Activated CD4-positive, alpha-beta memory T cell treated with anti-CD3 and anti-CD28 coated beads for 36 hours (primary cell): ENCODE results near the gene EYA3. TPM values are rescaled to one million over a fixed set of nuclear protein-coding genes. Genes with fewer than 3 reads are reported as not detected.
A peak's percentile ranks its signal among the peaks of the same experiment; 100 is the strongest.

Experiments used
- CTCF ChIA-PET: fragments of 350-600 bp; sonication (Branson Sonifier 250); formaldehyde crosslinking; loops from one replicate; lab custom pipeline; 2021; ENCODE audit warnings: antibody characterized with exemption, inconsistent platforms; lab: Charles Lee
- POLR2A ChIA-PET: fragments of 350-600 bp; sonication (Branson Sonifier 250); formaldehyde crosslinking; loops from one replicate; lab custom pipeline; 2021; ENCODE audit warnings: antibody characterized with exemption; lab: Charles Lee
- DNase-seq: peaks from one replicate; pipeline ENCODE4 v3.0.0-alpha.2; 2020
- H3K27ac Mint-ChIP-seq: one replicate; pipeline ENCODE4 v1.8.0; 2021; ENCODE audit warnings: mixed read lengths
- H3K27me3 Mint-ChIP-seq: one replicate; pipeline ENCODE4 v1.8.0; 2021; ENCODE audit warnings: mixed read lengths
- H3K36me3 Mint-ChIP-seq: one replicate; pipeline ENCODE4 v1.8.0; 2021; ENCODE audit warnings: mixed read lengths
- H3K4me1 Mint-ChIP-seq: one replicate; pipeline ENCODE4 v1.8.0; 2021; ENCODE audit warnings: low read depth, mixed read lengths
- H3K4me3 Mint-ChIP-seq: one replicate; pipeline ENCODE4 v1.8.0; 2021; ENCODE audit warnings: mild to moderate bottlenecking, mixed read lengths
- H3K9me3 Mint-ChIP-seq: one replicate; pipeline ENCODE4 v1.8.0; 2021; ENCODE audit warnings: mixed read lengths
- intact Hi-C: fragments of 100-400 bp; cut with micrococcal nuclease; formaldehyde crosslinking; loops from one replicate; pipeline ENCODE4 v1.15.1; 2023
- total RNA-seq, 2 experiments: library from RNA; stranded (reverse); gene quantifications; one replicate each; pipeline ENCODE4 v1.2.3, GENCODE V29; 2021

The EYA3 gene
- total RNA-seq, 2 experiments from 2014 or later = 26.4 to 27.4 TPM

DNA sequence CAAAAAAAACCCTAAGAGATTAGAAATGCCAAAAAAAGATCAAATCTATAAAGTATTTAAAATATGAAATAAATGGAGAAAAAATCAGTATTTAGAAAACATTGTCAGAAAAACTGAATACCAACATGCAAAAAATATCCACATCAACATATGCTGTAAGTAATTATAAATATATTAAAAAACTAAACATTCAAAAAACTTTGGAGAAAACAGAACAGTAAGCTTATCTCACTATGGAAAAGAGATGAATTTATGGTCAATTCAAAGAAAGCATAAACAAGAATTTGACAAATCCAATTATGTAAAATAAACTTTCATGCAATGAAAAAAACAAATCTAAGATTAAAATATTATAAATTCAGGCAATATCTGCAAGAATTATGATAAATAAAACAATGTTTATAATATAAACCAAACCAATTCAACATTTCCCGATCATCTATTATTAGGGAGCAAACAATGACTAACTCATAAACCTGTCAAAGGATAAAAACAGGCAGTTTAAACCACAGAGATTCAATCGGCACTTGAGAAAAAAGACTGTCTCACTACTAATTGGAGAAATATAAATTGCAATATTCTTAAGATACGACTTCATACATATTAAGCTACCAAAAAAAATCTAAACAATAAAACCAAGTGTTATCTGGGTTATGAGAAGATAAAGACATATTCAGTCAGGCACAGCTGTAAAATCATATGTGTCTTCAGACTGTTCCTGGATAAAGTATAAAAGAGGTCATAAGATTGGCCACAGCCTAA is 21.8 kb downstream of the EYA3 start:
- Mint-ChIP-seq H3K4me1 (peaks cover 32% of the 10 kb centered on the region), H3K36me3 (peaks cover 5% of the 10 kb centered on the region), H3K27me3 (no peaks in the 10 kb centered on the region), H3K27ac (no peak overlapping the region), H3K9me3 (no peaks in the 10 kb centered on the region), H3K4me3 (no peak overlapping the region)
- CTCF ChIA-PET = interaction anchor here (0.5 to 1.0 kb wide), 4 partner anchors 21 to 142 kb away, joined by 3 to 4 read pairs (median 3); no protein-coding TSS in a partner anchor
- no peak for DNase-seq
- intact Hi-C loops = no loop called here
- POLR2A ChIA-PET = interaction anchor here (0.9 kb wide), 1 partner anchor 22 kb away, joined by 3 read pairs; the partner anchor contains the start of gene EYA3

DNA sequence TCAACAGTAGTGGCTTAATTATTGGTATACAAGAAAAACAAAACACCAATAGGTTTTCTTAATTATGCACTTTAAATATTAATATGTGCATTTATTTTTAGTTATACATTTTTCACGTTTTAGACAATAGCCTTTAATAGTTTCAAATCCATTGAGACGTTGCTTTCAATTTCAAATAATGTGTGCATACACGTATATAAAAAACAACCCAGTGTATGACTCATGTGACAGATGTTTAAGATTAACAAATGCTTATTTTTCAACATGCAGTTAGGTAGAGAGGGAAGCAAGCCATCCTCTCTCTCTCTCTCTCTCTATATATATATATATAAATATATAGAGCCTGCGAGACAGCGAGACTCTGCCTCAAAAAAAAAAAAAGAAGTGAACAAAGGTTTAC is 24.3 kb downstream of the EYA3 start:
- H3K4me1 Mint-ChIP-seq = peaks cover 43% of the 10 kb centered on the region
- H3K4me3 Mint-ChIP-seq = no peak overlapping the region
- ChIA-PET CTCF (no interaction called here), POLR2A (no interaction called here)
- H3K27me3 Mint-ChIP-seq = no peaks in the 10 kb centered on the region
- no peak overlapping the region for H3K27ac Mint-ChIP-seq
- intact Hi-C loops = no loop called here
- H3K36me3 Mint-ChIP-seq = peaks cover 3% of the 10 kb centered on the region
- H3K9me3 Mint-ChIP-seq = no peaks in the 10 kb centered on the region
- no peak for DNase-seq

DNA sequence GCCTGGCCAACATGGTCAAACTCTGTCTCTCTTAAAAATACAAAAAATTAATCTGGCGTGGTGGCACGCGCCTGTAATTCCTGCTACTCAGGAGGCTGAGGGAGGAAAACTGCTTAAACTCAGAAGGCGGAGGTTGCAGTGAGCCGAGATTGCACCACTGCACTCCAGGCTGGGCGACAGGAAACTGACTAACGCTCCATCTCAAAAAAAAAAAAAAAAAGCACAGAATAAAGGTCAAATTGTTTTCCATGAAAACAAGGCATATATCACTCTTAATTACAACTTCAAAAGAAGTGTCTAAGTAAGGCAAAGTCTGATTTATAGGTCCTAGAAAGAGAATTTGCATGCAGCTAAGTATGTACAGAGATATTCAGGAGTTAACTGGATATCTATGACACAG is 25.6 kb downstream of the EYA3 start:
- Mint-ChIP-seq H3K4me1 (peaks cover 54% of the 10 kb centered on the region), H3K36me3 (peaks cover 3% of the 10 kb centered on the region), H3K27ac (peak overlapping the region; percentile 49), H3K9me3 (no peaks in the 10 kb centered on the region), H3K27me3 (no peaks in the 10 kb centered on the region), H3K4me3 (no peak overlapping the region)
- CTCF ChIA-PET = interaction anchor here (1.0 kb wide), 1 partner anchor 75 kb away, joined by 3 read pairs; no protein-coding TSS in a partner anchor
- intact Hi-C loops = no loop called here
- peak; percentile 53 for DNase-seq
- POLR2A ChIA-PET = no interaction called here

DNA sequence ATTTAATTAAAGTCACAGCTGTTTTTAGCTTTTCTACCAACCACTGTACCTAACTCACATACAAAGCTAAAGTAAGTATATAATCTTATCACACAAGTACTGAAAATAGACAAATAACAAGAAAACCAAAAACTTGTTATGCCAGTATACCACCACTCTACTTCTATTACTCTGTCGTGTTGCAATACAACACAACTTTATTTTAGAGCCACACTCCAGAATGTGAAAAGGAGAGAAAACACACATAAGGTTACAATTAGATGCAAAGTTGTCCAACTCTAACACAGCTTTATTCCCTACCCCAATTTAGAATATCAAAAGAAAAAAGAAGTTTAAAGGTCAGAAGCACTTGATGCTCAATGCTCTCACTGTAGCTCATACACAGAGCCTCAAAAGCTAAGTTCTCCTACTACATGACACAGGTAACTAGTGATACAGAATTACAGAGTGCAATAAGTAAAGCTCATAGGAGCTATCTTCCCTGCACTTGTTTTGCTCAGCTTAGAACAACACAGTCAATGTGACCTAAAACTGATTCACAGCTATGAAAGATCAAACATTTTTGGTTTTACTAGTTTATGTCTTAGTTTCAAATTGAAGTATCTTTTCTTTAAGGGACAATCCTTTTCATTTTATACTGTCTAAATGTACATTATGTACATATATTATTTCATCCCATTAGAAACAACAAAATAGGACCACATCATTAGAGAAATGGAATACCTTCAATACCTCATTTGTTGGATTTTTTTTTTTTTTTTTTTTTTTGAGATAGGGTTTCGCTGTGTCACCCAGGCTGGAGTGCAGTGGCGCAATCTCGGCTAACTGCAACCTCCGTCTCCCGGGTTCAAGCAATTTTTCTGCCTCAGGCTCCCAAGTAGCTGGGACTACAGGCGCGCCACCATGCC is 29.2 kb downstream of the EYA3 start:
- no peak for DNase-seq
- intact Hi-C loops = no loop called here
- Mint-ChIP-seq H3K27ac (peak overlapping the region; percentile 44), H3K4me3 (peak overlapping the region; percentile 0), H3K27me3 (no peaks in the 10 kb centered on the region), H3K9me3 (no peaks in the 10 kb centered on the region), H3K36me3 (peaks cover 13% of the 10 kb centered on the region), H3K4me1 (peaks cover 56% of the 10 kb centered on the region)
- CTCF ChIA-PET = interaction anchor here (1.0 to 1.5 kb wide), 4 partner anchors 29 to 201 kb away, joined by 4 to 5 read pairs (median 4); partner anchors contain the start of gene EYA3
- POLR2A ChIA-PET = interaction anchor here (0.6 to 1.1 kb wide), 2 partner anchors 29 to 1157 kb away, joined by 4 read pairs; partner anchors contain the start of gene EYA3

DNA sequence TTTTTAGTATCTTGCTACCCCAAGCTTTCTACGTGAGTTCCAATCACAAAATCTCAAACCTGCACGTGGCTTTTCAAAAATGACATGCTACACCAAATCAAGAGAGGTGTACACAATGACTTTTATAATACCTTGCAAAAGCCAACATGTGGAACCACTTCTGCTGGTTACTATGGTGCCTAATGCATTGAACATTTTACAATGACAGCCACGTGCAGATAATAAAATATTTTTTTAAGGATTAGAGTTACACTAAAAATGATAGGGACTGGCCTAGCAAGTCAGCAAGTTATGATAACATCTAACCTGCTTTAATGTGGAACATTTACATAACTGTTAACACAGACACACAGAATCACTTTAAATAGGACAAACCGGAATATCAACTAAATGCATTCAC is 30.2 kb downstream of the EYA3 start:
- CTCF ChIA-PET = interaction anchor here (1.0 to 1.5 kb wide), 2 partner anchors 33 to 151 kb away, joined by 4 to 5 read pairs; no protein-coding TSS in a partner anchor
- POLR2A ChIA-PET = no interaction called here
- Mint-ChIP-seq H3K27ac (no peak overlapping the region), H3K36me3 (peaks cover 13% of the 10 kb centered on the region), H3K4me3 (no peak overlapping the region), H3K4me1 (peaks cover 52% of the 10 kb centered on the region), H3K9me3 (no peaks in the 10 kb centered on the region), H3K27me3 (no peaks in the 10 kb centered on the region)
- DNase-seq = no peak
- intact Hi-C loops = no loop called here

DNA sequence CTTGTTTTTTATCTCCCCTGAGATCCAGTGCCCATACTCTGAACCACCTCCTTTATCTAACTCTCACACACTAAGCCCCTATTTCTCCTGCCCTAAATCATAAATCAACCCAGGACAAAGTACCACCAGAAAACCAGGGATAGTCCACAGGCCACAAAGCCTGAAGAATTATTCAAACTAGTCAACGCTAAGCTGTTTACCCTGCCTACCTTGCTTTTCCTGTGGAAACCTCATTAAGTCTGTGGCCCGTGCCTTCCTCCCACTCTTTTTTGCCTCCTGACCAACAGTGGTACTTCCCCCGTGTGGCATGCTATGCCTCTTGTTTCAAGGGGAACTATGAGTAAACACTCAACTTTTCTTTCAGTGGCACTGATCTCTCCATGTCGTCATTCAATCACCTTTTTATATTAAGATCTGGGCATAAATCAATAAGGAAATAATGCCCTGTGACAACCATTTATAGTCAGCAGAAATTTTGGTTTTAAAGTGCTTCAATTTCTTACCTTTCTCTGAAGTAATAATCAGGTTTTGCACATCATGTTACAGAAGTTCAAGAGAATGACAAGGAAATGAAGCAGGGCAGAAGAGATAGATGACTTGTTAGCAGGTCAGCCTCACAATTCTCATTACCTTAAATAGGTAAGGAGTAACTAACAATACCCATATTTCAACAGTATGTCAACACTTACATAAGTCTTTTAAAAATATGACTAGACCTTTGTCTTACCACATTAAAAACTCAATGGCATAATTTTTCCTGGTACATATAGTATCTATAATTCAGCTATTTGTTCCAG is 32.1 kb downstream of the EYA3 start:
- CTCF ChIA-PET = interaction anchor here (1.2 kb wide), 1 partner anchor 31 kb away, joined by 5 read pairs; no protein-coding TSS in a partner anchor
- intact Hi-C loops = loop anchor here (1.0 kb wide), 1 partner anchor 144 kb away; no protein-coding TSS in a partner anchor
- Mint-ChIP-seq H3K4me3 (peak overlapping the region; percentile 21), H3K9me3 (no peaks in the 10 kb centered on the region), H3K27ac (peak overlapping the region; percentile 64), H3K36me3 (peaks cover 15% of the 10 kb centered on the region), H3K27me3 (no peaks in the 10 kb centered on the region), H3K4me1 (peaks cover 42% of the 10 kb centered on the region)
- POLR2A ChIA-PET = interaction anchor here (0.6 to 1.8 kb wide), 2 partner anchors 32 to 58 kb away, joined by 3 to 4 read pairs; partner anchors contain the start of gene EYA3
- DNase-seq = peak; percentile 87

DNA sequence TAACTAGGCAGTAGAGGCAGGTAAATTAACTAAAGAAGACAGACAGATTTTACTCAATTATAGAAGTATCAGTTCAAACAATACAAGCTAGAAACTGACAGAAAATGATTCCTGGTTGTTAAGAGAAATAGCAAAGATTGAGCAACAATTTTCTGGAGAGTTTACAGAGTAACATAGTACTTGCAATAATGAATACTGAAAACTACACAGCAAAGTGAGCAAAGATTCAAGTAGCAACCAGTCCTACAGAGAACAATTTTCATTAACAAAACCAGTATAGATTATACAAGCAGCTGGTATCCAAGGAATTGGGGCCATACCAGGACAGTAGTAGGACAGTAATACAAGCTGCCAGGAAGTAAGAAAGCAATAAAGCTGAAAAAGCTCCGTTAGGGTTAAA is 37.6 kb downstream of the EYA3 start:
- POLR2A ChIA-PET = no interaction called here
- Mint-ChIP-seq H3K4me3 (no peak overlapping the region), H3K36me3 (peaks cover 21% of the 10 kb centered on the region)

DNA sequence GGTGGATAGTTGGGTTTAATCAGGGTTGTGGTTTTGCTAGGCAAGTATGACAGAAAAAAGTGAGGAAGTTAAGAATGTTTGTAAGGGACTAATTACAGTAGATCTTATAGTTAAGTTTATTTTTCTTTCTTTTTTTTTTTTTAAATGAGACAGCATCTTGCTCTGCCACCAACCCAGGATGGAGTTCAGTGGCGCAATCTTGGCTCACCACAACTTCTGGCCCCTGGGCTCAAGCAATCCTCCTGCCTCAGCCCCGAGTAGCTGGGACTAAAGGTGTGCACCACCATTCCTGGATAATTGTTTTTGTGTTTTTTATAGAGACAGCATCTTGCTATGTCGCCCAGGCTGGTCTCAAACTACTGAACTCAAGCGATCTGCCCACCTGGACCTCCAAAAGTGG is 41.7 kb downstream of the EYA3 start:
- ChIA-PET CTCF (no interaction called here), POLR2A (no interaction called here)
- no peaks in the 10 kb centered on the region for H3K27me3 Mint-ChIP-seq
- DNase-seq = no peak
- intact Hi-C loops = no loop called here
- peaks cover 4% of the 10 kb centered on the region for H3K4me1 Mint-ChIP-seq
- H3K4me3 Mint-ChIP-seq = no peak overlapping the region
- H3K9me3 Mint-ChIP-seq = no peaks in the 10 kb centered on the region
- H3K27ac Mint-ChIP-seq = no peak overlapping the region
- H3K36me3 Mint-ChIP-seq = peaks cover 14% of the 10 kb centered on the region

More for the DNA sequence above, 37.6 kb downstream of the EYA3 start:
- H3K27me3 Mint-ChIP-seq = no peaks in the 10 kb centered on the region
- H3K27ac Mint-ChIP-seq = no peak overlapping the region
- no peak for DNase-seq
- intact Hi-C loops = no loop called here
- H3K4me1 Mint-ChIP-seq = peaks cover 9% of the 10 kb centered on the region
- no peaks in the 10 kb centered on the region for H3K9me3 Mint-ChIP-seq
- CTCF ChIA-PET = interaction anchor here (0.7 kb wide), 1 partner anchor 37 kb away, joined by 3 read pairs; the partner anchor contains the start of gene EYA3

DNA sequence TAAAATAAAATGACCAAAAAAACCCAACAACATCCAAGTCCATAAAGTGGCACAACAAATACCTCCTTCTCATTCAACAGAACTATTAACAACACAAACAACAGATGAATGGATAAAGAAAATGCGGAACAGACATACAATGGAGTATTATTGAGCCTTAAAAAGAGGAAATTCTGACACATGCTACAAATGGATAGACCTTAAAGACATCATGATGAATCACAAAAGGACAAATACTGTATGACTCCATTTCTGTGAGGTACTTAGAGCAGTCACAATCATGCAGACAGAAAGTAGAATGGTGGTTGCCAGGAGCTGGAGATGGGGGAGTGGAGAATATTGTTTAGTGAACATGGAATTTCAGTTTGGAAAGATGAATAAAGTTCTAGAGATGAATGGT is 42.6 kb downstream of the EYA3 start:
- POLR2A ChIA-PET = no interaction called here
- H3K4me3 Mint-ChIP-seq = no peak overlapping the region
- H3K36me3 Mint-ChIP-seq = peaks cover 15% of the 10 kb centered on the region
- H3K27ac Mint-ChIP-seq = no peak overlapping the region
- intact Hi-C loops = no loop called here
- peaks cover 4% of the 10 kb centered on the region for H3K4me1 Mint-ChIP-seq
- H3K27me3 Mint-ChIP-seq = no peaks in the 10 kb centered on the region
- CTCF ChIA-PET = no interaction called here
- no peaks in the 10 kb centered on the region for H3K9me3 Mint-ChIP-seq
- no peak for DNase-seq

DNA sequence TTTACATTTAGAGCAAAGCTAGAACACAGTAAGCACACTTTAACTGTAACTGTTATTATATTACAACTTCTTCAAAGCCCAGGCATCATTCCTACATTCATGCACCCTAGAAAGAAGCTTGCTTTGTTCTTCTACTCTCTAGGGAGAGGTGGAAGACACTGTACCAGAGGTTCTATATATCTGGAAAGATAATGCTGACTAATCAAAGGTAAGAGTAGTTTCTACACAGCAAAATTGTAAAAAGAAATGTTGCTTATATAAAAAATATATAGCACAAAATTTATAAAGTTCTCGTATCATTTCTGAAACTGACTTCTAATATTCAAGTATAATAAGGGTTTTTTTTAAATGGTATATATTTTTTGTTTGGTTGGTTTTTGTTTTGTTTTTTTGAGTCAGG is 44.0 kb downstream of the EYA3 start:
- no peak overlapping the region for H3K4me3 Mint-ChIP-seq
- CTCF ChIA-PET = interaction anchor here (0.7 kb wide), 1 partner anchor 165 kb away, joined by 4 read pairs; no protein-coding TSS in a partner anchor
- POLR2A ChIA-PET = no interaction called here
- DNase-seq = no peak
- intact Hi-C loops = no loop called here
- H3K27me3 Mint-ChIP-seq = no peaks in the 10 kb centered on the region
- H3K9me3 Mint-ChIP-seq = no peaks in the 10 kb centered on the region
- H3K36me3 Mint-ChIP-seq = peaks cover 21% of the 10 kb centered on the region
- H3K27ac Mint-ChIP-seq = no peak overlapping the region
- H3K4me1 Mint-ChIP-seq = peaks cover 4% of the 10 kb centered on the region

DNA sequence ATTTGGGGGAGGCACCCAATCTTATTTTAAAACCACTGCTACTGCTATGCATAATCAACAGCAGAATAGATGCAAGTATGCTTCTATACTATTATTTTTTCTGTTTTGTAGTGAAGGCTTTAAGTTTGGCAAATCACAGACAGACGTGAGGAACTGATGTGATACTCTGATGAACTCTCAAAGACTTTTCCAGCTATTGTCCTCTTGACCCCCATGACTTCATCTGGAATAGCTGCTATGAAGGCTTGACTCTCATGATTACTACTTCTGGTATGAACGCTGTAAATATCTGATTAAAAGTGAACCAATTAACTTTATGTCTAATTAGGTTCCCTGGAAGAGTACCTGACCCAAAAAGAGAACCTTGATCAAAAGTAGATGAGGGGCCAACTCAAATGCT is 49.1 kb downstream of the EYA3 start:
- intact Hi-C loops = no loop called here
- H3K27me3 Mint-ChIP-seq = no peaks in the 10 kb centered on the region
- no peaks in the 10 kb centered on the region for H3K9me3 Mint-ChIP-seq
- no peak overlapping the region for H3K4me3 Mint-ChIP-seq
- DNase-seq = no peak
- CTCF ChIA-PET = no interaction called here
- no peak overlapping the region for H3K27ac Mint-ChIP-seq
- no peaks in the 10 kb centered on the region for H3K4me1 Mint-ChIP-seq
- POLR2A ChIA-PET = no interaction called here
- peaks cover 16% of the 10 kb centered on the region for H3K36me3 Mint-ChIP-seq
